Stomach (tissue), 9 donors: ENCODE measurements around the gene INSIG2. TPM values are rescaled to one million over a fixed set of nuclear protein-coding genes. Genes with fewer than 3 reads are reported as not detected.

Experiments
- DNase-seq, 2 donors: peaks; one replicate each; pipeline versions ENCODE4 v3.0.0 to v3.0.0-alpha.2; 2013 to 2019
- H3K27ac ChIP-seq, 5 donors: fragments of 200-600 bp in 4 of 5; sonication (generic) in 4 of 5; one replicate each; pipeline ENCODE4 v1.5.1; 2013 to 2019; ENCODE audit warnings: mild to moderate bottlenecking in 1 of 5, moderate library complexity in 1 of 5
- H3K27me3 ChIP-seq, 3 donors: fragments of 200-600 bp; sonication (generic); one replicate each; pipeline ENCODE4 v1.5.1; 2017 to 2019; ENCODE audit warnings: mixed run types in 1 of 3
- H3K36me3 ChIP-seq, 4 donors: fragments of 200-600 bp; sonication (generic); 1 replicate in 3 of 4; 2 replicates in 1 of 4; pipeline ENCODE4 v1.5.1; 2016 to 2019
- H3K4me1 ChIP-seq, 4 donors: fragments of 200-600 bp; sonication (generic); one replicate each; pipeline ENCODE4 v1.5.1; 2016 to 2019
- H3K4me3 ChIP-seq, 4 donors: fragments of 200-600 bp; sonication (generic) in 3 of 4; one replicate each; pipeline ENCODE4 v1.5.1; 2016 to 2019; ENCODE audit warnings: mild to moderate bottlenecking in 1 of 4
- H3K9me3 ChIP-seq, 4 donors: fragments of 200-600 bp; sonication (generic); one replicate each; pipeline ENCODE4 v1.5.1; 2016 to 2019
- EP300 ChIP-seq: sonication (generic); formaldehyde crosslinking; IDR thresholded peaks from one replicate; pipeline ENCODE4 v1.6.1; 2017; ENCODE audit warnings: antibody characterized with exemption
- POLR2A ChIP-seq, 4 donors: fragments of 450-650 bp; IDR thresholded peaks; one replicate each; pipeline ENCODE4 v1.6.1; 2016; ENCODE audit warnings: antibody characterized with exemption in 4 of 4, control low read depth in 2 of 4, mild to moderate bottlenecking in 1 of 4, moderate library complexity in 1 of 4
- POLR2AphosphoS5 ChIP-seq, 3 donors: sonication (generic); formaldehyde crosslinking; IDR thresholded peaks; one replicate each; pipeline ENCODE4 v1.6.1; 2016; ENCODE audit warnings: antibody characterized with exemption in 3 of 3
- WGBS, 5 donors: extraction: QIAGEN DNeasy Blood & Tissue Kit in 3 of 5; methylation state at CpG; one replicate each; pipeline versions ENCODE4 v1.1.5 to v1.1.7; 2013 to 2018; 5-methylcytosine and 5-hydroxymethylcytosine counted together
- intact Hi-C: fragments of 100-400 bp; cut with DNase I; formaldehyde crosslinking; loops from one replicate; pipeline ENCODE4 v1.15.1; 2023; ENCODE audit warnings: low total_unique reads
- polyA plus RNA-seq, 3 donors: library from polyadenylated mRNA; stranded (reverse); fragments of 200-250 nt; gene quantifications; one replicate each; pipeline ENCODE4 v1.2.3, GENCODE V29; 2013
- total RNA-seq, 5 donors: library from RNA; depleted of rRNA; stranded (reverse); fragments of >200 nt; gene quantifications; one replicate each; pipeline versions ENCODE4 v1.1.0 to v1.2.3, GENCODE V29; 2014 to 2016
- TF ChIP-seq, protein P1 (sequence below), 7 experiments: fragments of 450-650 bp in 4 of 7; fragments of 200-600 bp in 3 of 7; sonication (generic) in 3 of 7; IDR thresholded peaks; one replicate each; pipeline ENCODE4 v1.5.1; 2016 to 2019; ENCODE audit warnings: antibody characterized with exemption in 7 of 7, control low read depth in 2 of 7, mild to moderate bottlenecking in 1 of 7
- donor health status: healthy with polysubstance abuse.
- donor health status: Bipolar disorder and iron deficiency.
- donor health status: healthy.

Gene INSIG2
- total and polyA plus RNA-seq, 8 donors = 6.7 to 37.8 (median 10.4) TPM

DNA sequence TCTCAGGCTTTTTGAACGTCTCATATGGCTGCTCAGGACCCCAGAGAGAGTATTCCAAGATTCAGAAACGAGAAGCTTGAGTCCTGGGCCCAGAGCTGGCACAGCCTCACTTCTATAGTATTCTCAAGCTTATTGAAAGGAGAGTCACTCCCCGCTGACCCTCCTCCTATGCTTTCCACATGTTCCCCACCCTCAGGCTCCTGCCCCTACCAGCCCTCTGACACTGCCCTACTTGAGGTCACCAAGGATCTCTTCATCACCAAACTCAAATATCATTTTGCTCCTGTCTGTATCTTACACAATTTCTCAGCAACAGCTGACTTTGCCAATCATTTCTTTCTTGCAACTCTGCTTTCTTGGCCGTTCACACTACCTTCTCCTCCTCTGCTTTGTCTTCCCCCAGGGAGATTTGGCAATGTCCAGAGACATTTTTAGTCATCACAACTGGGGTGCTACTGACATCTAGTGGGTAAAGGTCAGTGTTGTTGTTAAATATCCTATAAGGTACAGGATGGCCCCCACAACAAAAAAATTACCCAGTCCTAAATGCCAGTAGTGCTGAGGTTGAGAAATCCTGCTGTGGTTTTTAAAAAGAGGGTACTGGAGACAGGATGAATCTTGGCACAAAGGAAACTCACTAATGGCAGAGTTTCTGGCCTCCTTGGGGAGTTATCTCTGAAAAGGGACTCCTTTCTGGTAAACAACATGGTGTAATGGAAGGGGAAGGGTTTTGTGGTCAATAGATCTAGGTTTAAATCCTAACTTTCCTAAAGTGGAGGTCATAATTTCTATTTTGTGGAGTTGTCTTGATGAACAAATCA lies 26.9 kb upstream of the INSIG2 start:
- DNase-seq = peak in 1 of 2 donors; percentile 35
- Histone ChIP-seq H3K27ac (no peak overlapping the region), H3K27me3 (peaks cover 0 to 13% (median 0%) of the 10 kb centered on the region in 3 donors), H3K36me3 (no peaks in the 10 kb centered on the region), H3K9me3 (no peaks in the 10 kb centered on the region), H3K4me1 (peaks cover 0 to 9% (median 2%) of the 10 kb centered on the region in 4 donors), H3K4me3 (no peak overlapping the region)
- TF ChIP-seq, protein P1, sequence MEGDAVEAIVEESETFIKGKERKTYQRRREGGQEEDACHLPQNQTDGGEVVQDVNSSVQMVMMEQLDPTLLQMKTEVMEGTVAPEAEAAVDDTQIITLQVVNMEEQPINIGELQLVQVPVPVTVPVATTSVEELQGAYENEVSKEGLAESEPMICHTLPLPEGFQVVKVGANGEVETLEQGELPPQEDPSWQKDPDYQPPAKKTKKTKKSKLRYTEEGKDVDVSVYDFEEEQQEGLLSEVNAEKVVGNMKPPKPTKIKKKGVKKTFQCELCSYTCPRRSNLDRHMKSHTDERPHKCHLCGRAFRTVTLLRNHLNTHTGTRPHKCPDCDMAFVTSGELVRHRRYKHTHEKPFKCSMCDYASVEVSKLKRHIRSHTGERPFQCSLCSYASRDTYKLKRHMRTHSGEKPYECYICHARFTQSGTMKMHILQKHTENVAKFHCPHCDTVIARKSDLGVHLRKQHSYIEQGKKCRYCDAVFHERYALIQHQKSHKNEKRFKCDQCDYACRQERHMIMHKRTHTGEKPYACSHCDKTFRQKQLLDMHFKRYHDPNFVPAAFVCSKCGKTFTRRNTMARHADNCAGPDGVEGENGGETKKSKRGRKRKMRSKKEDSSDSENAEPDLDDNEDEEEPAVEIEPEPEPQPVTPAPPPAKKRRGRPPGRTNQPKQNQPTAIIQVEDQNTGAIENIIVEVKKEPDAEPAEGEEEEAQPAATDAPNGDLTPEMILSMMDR (IDR thresholded peaks at IDR 0.05) = peak in 1 of 7 experiments; percentile 10
- no peak for TF ChIP-seq POLR2A (IDR thresholded peaks at IDR 0.05)
- TF ChIP-seq EP300 = no peak
- 66 to 78% (median 74%) methylated on average over 4 of the region's 4 CpGs for WGBS, 5 donors
- intact Hi-C loops = no loop called here

DNA sequence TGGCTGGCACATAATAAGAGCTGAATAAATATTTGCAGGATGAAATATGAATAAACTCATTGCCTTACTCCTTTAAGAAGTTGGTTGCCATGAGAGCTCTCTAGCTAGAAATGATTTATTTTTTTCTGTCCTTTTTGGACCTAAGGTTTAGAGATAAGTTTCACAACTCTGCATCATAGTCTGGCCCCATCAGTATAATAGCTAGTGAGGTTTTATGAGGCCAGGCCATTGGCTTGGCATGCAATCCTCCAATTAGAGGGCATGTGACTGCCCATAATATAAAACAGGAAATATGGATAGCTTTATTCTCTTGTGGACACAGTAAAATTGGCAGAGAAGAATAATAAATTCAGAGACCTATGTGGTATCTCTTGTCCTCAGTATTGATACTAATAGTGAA lies 26.2 kb upstream of the INSIG2 start:
- Histone ChIP-seq H3K4me3 (no peak overlapping the region), H3K27ac (no peak overlapping the region), H3K36me3 (no peaks in the 10 kb centered on the region), H3K4me1 (peaks cover 0 to 9% (median 2%) of the 10 kb centered on the region in 4 donors), H3K9me3 (no peaks in the 10 kb centered on the region), H3K27me3 (peaks cover 0 to 18% (median 0%) of the 10 kb centered on the region in 3 donors)
- TF ChIP-seq, protein P1 (IDR thresholded peaks at IDR 0.05) = no peak
- TF ChIP-seq EP300 (no peak), POLR2A (IDR thresholded peaks at IDR 0.05) (no peak), POLR2AphosphoS5 (IDR thresholded peaks at IDR 0.05) (no peak)
- intact Hi-C loops = no loop called here
- DNase-seq = no peak

DNA sequence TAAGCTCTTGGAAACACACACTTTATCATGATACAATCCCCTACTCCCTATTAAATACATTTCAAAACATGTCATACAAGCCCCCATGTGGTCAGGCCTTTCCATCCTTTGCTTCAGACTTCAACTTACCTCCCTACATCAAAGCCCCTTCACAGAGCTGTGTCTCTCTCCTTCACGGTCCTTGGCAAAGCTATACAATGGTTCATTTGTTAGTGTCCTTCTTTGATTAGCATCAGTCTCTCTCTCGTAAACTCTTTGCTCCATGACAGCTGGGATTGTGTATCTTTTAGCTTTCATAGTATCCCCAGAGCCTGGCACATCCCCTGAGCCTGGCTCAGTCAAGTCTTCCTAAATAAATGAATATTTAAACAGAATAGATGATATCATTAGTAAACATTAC lies 25.6 kb upstream of the INSIG2 start:
- no peak for DNase-seq
- Histone ChIP-seq H3K4me3 (no peak overlapping the region), H3K36me3 (no peaks in the 10 kb centered on the region), H3K27me3 (peaks cover 0 to 18% (median 0%) of the 10 kb centered on the region in 3 donors), H3K27ac (no peak overlapping the region), H3K4me1 (peaks cover 0 to 9% (median 2%) of the 10 kb centered on the region in 4 donors), H3K9me3 (no peaks in the 10 kb centered on the region)
- intact Hi-C loops = no loop called here
- no peak for TF ChIP-seq EP300
- no peak for TF ChIP-seq POLR2AphosphoS5 (IDR thresholded peaks at IDR 0.05)
- TF ChIP-seq POLR2A (IDR thresholded peaks at IDR 0.05) = no peak
- TF ChIP-seq, protein P1 (IDR thresholded peaks at IDR 0.05) = no peak
- 55 to 64% (median 62%) methylated on average over 2 of the region's 2 CpGs for WGBS, 5 donors

DNA sequence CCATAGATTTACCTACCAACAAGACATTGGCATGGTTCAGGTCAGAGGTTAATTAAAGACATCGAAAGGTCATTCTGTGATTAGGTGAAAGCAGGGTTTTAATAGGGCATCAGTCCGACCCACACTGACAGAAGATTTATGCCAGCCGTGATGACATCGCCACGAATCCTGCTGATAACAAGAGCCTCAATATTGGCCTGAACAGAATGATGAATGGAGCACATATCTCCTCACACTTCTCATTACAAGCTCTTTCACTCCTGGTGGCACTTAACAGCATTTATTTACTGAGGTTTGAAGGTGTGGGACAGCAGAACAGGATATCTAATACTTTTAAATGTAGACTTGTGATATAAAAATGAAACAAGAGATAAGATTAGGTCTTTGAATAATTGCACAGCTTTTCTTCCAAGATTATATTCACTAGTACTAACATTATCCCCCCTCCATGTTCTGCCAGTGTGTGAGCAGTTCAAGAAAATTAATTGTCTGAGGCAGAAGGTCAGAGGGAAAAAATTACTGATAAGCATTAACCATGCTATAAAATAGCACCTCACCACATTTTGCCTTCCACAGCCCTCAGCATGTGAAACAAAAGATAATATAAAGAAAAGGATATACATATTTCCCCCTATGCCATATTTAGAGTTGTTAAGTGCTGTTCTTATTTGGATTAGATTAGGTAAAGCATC lies 23.1 kb upstream of the INSIG2 start:
- H3K27ac ChIP-seq = no peak overlapping the region
- DNase-seq = no peak
- H3K27me3 ChIP-seq = peaks cover 0 to 18% (median 0%) of the 10 kb centered on the region in 3 donors
- no peaks in the 10 kb centered on the region for H3K9me3 ChIP-seq
- intact Hi-C loops = no loop called here
- no peak overlapping the region for H3K4me3 ChIP-seq
- TF ChIP-seq, protein P1 (IDR thresholded peaks at IDR 0.05) = no peak
- TF ChIP-seq EP300 = no peak
- TF ChIP-seq POLR2A (IDR thresholded peaks at IDR 0.05) = no peak
- no peak for TF ChIP-seq POLR2AphosphoS5 (IDR thresholded peaks at IDR 0.05)
- H3K36me3 ChIP-seq = no peaks in the 10 kb centered on the region
- 11 to 32% (median 18%) methylated on average over 5 of the region's 5 CpGs for WGBS, 5 donors
- H3K4me1 ChIP-seq = peaks cover 0 to 9% (median 2%) of the 10 kb centered on the region in 4 donors
